Skin epidermis (tissue), 12 donors: ENCODE measurements around the gene LINGO4.

Experiments used
- H3K27ac ChIP-seq, 21 experiments: fragments of 200-600 bp; sonication (generic) in 11 of 21; one replicate each; pipeline ENCODE4 v1.5.0; 2020; ENCODE audit warnings: mild to moderate bottlenecking in 3 of 21, inconsistent platforms in 2 of 21, moderate library complexity in 2 of 21
- H3K4me3 ChIP-seq, 7 experiments: fragments of 200-600 bp; sonication (generic) in 2 of 7; one replicate each; pipeline ENCODE4 v1.5.0; 2020; ENCODE audit warnings: inconsistent platforms in 2 of 7, mild to moderate bottlenecking in 2 of 7, moderate library complexity in 1 of 7

Gene LINGO4

DNA sequence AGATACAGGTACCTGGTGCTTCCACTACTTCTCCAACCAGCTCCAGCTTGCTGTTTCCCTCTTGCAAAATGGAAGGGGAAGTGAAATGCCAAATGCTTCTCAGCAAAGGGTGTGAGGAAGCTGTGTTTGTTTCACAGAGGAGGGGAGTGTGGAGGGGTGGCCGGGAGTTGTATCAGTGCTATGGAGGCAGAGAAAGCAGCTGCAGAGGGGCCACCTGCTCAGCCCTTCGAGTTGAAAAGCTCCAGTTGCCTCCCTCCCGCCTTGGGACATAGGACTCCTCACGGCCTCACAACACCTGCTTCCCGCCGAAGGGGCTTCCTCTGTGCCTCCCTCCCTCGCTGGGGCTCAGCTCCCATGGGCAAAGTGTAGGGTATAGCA lies 12.1 kb upstream of the LINGO4 start:
- no peak overlapping the region for H3K4me3 ChIP-seq
- H3K27ac ChIP-seq: peak overlapping the region in 4 of 21 experiments; percentile 19 to 52 (median 34)

DNA sequence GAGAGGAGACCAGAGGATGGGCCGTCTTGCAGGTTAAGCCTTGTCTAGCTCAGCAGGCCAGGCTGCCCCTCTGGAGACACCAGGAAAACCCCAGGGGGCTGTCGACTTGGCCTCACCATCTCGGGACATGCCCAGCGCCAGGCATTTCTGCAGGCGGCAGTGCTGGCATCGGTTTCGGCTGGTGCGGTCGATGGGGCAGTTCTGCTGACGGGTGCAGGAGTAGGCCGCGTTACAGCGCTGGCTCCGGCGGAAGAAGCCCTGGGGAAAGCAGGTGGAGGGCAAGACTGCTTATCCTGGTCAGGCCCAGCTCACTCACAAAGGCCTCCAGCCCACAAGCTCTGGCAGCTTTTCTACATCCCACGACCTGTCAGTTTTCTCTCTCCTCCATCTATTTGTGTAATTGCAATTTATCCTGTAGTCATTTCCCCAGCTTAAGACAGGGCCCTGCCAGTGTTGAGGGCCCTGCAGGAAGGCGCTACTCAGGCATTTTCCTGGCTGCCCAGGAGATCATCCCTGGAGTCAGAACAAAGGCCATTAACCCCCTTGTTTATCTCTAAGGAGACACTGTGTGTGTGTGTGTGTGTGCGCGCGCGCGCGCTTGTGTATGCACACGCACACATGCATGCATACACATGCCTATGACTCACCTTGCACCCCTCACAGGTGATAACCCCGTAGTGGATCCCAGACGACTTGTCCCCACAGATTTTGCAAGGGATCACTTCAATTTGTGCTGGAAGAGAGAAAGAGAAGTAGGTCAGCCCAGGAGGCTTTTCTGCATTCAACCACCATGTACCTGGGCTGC lies 11.5 kb upstream of the LINGO4 start:
- H3K27ac ChIP-seq: peak overlapping the region in 5 of 21 experiments; percentile 4 to 73 (median 39)
- no peak overlapping the region for H3K4me3 ChIP-seq

DNA sequence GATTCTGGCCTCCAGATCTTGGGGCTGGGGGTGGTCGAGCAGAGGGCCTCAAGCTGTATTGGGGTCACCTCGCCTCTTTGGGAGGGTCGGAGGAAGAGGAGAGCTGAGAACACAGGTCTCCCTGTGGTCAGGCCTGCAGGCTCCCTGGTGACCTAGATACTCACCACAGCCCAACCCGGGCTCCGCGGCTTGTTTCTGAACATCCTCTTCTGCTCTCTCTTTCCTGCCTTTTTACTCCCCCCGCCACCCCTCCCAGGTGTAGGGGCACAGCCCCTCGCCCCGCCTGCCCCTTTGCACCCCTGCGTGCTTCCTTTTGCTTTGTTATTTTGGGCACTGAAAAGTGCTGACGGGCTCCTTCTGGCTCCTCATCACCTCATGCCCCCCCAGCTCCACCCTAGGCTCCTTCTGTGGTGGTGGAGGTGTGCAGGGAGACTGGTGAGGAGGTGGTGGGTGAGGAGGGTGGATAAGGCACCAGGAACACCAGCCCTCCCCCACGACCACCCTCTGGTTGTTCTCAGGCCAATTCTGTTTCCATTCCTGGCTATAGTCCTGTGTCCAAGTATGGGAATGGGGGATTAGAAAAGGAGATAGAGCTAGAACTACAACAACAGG lies 10.6 kb upstream of the LINGO4 start:
- H3K4me3 ChIP-seq: no peak overlapping the region
- H3K27ac ChIP-seq: peak overlapping the region in 6 of 21 experiments; percentile 4 to 73 (median 26)

DNA sequence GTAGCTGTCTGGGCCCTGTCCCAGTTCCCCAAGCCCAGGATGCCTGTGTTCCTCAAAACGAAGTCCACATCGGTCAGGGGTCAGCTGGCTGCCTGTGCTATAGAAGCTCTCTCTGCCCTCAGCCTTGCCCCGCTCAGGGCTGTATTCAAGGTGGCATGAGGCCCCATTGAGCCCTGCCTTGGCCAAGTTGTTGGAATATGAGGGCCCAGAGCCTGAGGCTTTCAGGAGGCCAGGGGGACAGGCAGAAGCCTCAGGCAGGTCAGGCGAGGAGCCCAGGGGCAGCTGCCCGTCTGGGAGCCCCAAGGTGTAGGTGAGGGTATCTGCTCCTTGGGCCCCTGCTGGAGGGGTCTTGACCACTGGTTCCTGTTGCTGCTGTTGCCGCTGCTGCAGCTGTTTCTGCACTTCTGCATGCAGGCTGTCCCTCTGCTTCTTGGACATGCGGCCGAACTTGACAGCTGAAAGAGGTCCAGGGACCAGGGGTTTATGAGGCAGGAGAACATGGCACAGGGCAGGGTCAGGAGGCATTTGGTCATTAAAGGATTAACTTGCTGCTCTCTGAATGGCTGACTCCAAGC lies 9.8 kb upstream of the LINGO4 start:
- Histone ChIP-seq H3K4me3 (no peak overlapping the region), H3K27ac (peak overlapping the region in 5 of 21 experiments; percentile 4 to 73 (median 42))

DNA sequence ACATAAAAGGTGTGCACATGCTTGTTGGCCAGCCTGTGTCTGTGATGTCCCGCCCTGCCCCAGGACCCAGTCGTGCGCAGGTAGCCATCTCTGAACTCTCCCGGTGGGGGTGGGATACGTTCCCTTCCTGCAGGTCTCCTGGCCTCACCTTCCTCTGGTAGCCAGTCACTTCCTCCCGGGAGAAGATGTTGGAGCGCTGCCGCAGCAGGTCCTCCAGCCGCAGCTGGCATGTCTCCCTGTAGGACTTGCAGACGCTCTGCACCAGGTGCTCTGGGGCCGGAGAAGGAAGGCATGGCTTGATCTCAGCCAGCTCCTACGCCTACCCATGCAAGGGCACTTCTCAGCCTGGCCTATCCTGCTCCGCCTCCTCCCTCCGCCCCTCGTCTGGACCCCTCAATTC lies 9.2 kb upstream of the LINGO4 start:
- Histone ChIP-seq H3K27ac (peak overlapping the region in 1 of 21 experiments; percentile 53), H3K4me3 (no peak overlapping the region)

DNA sequence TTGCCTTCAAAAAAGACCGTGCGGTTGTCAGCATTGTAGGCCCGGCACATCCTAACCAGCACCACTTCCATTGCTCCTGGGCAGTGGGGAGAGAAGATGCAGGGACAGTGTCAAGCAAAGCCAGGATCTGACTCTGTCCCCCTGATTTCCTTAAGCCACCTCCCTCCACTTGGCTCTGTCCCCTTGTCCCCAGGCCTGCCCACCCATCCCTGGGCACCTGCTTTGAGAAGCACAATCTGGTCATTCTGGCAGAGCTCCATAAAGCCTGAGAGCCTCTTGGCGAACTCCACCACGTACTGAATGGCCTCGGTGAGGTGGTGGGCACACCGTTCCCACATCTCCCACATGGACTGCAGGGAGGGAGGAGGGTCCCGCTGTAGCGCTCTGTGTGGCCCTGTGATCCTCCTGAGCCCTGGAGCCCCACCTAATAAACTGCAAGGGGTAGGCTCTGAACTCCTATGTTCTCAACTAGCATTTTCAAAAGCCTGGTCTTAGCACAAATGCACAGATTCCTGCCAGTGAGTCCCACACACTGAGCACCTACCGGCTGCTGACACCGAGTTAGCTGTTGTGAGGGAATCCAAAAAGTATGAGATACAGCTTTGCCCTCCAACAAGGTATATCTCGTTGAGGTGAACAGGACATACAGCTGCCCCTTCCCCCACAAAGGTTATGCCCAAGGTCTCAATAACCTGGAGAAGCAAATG lies 8.2 kb upstream of the LINGO4 start:
- Histone ChIP-seq H3K27ac (no peak overlapping the region), H3K4me3 (no peak overlapping the region)

DNA sequence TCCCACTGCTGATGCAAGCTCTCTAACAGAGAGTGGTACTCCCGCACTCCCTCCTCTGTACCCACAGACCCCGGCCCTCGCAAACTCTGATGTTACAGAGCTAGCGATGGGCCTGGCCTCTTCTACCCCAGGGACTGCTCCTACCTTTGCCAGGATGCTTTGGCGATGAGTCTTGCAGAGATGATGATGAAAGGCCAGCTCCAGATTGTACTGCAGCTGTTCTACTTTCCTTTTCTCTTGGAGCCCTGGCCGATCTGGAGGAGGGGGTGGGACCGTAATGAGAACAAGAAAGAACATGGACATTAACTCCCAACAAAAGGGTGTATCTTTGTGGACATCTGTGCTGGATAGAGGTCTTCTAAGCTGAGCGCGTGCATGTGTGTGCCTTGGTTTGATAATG lies 6.0 kb upstream of the LINGO4 start:
- no peak overlapping the region for H3K4me3 ChIP-seq
- H3K27ac ChIP-seq: no peak overlapping the region

DNA sequence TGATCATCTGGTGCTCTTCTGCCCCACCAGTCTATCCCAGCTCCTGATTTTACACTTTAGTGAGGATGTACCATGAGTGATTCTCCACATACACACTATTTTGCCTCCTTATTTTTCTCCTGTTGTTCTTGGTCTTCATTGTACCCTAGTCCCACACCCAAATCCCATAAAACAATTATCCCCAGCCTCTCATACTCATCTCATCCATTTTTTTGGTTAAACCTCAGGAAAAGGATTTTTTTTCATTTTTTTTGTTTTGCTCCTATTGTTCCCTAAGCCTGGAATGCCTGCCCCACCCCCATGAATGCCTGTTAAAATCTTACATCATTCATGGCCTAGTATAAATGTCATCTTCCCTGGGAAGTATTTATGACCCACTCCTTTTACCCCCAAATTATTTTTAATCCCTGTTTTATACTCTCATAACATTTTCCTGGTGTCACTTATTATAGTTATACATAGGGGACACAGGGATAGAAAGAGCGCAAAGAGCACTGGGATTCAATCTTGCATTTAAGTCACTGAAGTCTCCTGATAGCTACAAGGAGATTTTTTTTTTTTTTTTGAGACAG lies 4.9 kb upstream of the LINGO4 start:
- Histone ChIP-seq H3K27ac (no peak overlapping the region), H3K4me3 (no peak overlapping the region)

DNA sequence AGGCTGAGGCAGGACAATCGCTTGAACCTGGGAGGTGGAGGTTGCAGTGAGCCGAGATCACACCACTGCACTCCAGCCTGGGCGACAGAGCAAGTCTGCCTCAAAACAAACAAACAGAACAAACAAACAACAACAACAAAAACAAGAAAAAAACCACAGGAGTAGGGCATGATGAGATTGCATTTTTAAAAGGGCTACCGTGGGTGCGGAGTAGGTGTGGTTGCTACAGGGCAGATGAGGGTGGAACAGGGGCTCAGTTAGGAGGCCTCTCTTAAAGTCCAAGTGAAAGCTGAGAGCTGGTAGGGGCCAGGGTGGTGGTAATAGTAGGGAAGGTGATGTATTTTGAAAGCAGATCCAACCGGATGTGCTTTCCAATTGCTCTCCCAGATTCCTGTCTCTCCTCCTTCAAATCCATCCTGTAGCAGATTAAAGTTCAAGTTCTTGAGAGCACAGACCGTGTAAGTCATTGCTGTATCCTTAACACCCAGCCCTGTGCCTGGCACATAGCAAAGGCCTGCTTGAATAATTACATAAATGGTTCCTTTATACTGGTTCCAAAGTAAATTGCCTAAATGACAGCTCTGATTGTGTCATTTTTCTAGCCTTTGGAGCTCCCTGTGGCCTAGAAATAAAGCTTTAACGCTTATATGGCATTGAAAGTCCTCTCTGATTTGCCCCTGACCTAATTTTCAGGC lies 4.2 kb upstream of the LINGO4 start:
- H3K27ac ChIP-seq: no peak overlapping the region

DNA sequence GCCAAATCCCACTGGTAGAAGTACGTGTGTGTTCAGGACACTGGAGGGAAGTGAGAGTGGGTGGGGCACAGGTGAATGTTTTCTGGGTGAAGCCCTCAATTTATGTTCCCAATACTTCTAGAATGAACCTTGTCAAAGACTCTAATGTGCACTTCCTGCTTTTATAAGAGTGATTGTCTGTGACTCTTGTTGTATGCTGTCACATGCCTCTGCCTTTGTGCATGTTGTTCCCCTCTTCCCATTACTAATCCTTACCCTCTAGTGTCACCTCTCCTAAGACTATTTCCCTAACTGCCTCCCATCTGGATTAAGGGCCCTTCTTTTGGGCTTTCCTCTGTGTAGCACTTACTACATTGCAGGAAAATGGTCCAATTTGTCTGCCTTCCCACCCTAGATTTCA lies 2.5 kb upstream of the LINGO4 start:
- H3K4me3 ChIP-seq: no peak overlapping the region
- no peak overlapping the region for H3K27ac ChIP-seq

More for the DNA sequence above, 4.2 kb upstream of the LINGO4 start:
- no peak overlapping the region for H3K4me3 ChIP-seq

DNA sequence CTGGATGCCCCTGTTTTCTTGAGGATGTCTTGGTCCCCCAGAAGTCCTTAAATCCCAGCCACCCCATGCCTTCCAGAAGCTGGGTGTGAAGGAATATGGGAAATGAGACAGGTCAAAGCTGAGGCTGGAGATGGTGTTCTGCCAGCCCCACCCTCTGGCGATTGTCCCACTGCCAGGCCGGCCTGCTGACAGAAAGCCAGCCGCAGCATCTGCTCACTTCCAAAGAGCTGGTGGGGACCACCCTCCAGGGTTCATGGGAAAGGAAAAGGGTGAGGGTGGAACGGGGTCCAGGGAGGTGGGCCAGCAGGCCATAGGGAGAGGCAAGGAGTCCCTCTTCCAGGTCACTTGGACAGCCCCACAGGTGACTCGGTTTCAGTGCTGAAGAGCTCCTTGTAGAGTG lies 1.9 kb upstream of the LINGO4 start:
- no peak overlapping the region for H3K27ac ChIP-seq
- H3K4me3 ChIP-seq: no peak overlapping the region

DNA sequence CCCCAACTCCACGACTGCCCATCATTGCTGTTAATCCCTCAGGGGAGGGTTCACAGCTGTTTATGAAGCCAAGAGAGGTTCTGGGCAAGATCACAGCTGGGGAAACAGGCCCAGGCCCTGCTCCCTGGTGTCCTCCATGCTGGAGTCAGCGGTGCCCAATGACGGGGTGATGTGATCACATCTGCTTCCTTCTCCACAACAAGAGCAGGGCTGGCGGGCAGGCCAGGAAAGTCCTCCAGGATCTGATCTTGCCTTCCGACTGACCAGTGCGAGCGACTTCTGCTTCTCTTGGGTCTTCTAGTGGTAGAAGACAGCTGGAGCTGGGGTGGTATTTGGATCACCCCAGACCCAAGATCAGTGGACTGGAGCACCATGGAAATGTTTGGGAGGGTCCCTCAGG lies 951 bp upstream of the LINGO4 start:
- no peak overlapping the region for H3K27ac ChIP-seq

DNA sequence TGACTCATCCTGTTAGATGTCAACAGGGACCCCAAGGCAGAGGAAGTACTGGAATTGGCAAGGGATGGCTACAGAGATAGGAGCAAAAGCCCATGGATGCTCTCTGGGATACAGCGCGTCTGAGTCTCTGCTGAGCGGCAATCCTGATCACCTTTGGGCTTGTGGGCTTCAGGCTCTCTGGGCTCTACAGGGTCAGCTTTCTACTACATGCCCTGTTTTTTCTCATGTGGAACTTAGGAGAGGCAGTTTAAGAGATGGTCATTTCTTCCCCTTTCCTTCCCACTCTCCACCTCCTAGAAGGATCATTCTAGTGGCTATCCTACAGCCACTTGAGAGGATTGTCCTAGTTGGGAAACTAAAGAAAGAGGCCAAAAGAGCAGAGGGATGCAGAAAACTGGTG lies 1.3 kb downstream of the LINGO4 start:
- Histone ChIP-seq H3K4me3 (no peak overlapping the region), H3K27ac (no peak overlapping the region)

More for the DNA sequence above, 951 bp upstream of the LINGO4 start:
- H3K4me3 ChIP-seq: no peak overlapping the region

DNA sequence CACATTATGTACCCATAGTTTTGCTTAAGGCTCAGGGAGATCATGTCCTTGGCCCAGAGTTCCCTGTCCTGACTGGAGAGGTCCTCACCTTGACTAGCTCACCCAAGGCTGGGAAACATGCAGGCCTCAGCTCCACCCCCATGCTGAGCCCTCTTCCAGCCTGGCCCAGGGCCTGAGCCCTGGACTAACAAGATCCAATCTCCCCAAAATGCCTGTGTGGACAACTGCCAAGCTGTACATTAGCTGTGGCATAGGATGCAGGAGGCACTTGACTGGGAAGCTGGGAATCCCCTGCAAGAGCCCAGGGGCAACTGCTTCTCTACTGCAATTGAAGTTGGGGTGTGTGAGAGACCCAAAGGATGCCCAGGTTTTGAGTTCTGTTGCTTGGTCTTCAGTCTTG lies 2.1 kb downstream of the LINGO4 start:
- Histone ChIP-seq H3K27ac (no peak overlapping the region), H3K4me3 (no peak overlapping the region)

DNA sequence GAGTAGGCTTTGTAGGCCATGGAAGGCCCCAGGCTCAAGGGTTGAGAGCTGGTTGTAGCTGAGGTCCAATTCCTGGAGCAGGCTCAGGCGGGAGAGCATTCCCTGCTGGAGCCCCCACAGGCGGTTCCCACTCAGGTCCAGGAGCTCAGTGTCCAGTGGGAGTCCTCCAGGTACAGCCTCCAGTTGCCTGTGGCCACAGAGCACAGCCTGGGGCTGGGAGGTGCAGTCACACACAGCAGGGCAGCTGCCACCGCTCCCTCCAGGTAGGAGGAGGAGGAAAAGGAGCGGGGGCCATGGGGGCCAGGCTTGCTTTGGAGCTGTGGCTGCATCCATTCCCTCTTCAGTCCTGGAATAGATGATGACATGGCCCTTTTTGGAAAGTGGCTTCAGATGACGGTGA lies 2.8 kb downstream of the LINGO4 start:
- Histone ChIP-seq H3K4me3 (no peak overlapping the region), H3K27ac (no peak overlapping the region)

DNA sequence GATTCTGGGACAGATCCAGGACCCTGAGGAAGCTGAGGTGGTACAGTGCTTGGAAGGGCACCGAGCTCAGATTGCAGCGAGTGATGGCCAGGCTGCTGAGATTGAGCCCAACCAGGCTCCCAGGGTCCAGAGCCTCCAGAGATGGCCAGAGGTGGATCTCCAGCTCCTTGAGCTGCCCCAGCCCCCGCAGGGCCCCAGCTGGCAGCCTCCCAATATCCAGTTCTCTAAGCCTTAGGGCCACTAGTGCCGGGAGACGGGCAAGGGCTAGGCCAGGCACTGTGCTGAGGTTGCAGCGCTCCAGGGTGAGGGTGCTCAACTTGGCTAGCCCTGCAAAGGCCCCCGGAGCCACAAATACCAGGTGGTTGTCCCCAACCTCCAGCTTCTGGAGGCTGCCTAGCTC lies 3.4 kb downstream of the LINGO4 start:
- H3K27ac ChIP-seq: no peak overlapping the region
- no peak overlapping the region for H3K4me3 ChIP-seq

DNA sequence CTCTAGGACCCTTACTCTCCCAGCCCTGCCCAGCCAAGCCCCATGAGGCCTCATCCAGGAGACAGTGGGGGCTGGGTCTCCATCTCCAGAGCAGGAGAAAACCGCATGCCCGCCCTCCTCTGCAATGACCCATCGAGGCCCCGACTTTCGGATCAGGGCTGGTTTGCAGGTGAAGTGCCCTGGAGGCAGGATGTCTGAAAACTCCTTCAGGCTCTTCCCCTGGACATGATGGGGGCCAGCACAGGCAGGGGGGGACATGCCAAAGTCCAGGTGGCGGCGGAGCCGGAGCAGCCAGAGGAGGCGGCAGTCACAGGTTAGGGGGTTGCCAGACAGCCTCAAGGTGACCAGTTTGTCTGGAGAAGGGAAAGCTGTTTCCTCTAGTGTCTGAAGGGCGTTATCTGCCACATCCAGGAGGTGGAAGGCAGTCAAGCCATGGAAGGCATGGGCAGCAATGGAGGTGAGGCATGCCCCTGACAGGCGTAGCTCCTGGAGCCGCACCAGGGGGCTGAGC lies 3.9 kb downstream of the LINGO4 start:
- H3K27ac ChIP-seq: no peak overlapping the region
- H3K4me3 ChIP-seq: no peak overlapping the region

DNA sequence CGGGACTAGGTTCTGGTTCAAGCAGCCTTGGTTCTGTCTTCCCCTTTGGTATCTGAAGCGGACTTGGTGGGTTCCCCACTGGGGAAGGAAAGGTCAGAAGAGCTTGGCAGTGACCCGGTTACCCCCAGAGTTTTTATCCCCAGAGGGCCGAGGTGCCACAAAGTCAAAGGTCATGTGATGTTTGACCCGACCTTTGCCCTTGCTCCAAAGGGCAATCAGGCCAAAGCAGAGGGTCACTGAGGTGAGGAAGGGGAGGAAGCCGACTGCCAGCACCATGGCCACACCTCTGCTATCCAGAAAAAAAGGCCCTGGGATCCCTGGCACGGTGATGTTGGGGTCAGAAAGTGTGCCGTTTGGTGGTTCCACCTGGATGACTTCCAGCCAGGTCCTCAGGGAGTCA lies 4.4 kb downstream of the LINGO4 start:
- H3K4me3 ChIP-seq: no peak overlapping the region
- no peak overlapping the region for H3K27ac ChIP-seq

DNA sequence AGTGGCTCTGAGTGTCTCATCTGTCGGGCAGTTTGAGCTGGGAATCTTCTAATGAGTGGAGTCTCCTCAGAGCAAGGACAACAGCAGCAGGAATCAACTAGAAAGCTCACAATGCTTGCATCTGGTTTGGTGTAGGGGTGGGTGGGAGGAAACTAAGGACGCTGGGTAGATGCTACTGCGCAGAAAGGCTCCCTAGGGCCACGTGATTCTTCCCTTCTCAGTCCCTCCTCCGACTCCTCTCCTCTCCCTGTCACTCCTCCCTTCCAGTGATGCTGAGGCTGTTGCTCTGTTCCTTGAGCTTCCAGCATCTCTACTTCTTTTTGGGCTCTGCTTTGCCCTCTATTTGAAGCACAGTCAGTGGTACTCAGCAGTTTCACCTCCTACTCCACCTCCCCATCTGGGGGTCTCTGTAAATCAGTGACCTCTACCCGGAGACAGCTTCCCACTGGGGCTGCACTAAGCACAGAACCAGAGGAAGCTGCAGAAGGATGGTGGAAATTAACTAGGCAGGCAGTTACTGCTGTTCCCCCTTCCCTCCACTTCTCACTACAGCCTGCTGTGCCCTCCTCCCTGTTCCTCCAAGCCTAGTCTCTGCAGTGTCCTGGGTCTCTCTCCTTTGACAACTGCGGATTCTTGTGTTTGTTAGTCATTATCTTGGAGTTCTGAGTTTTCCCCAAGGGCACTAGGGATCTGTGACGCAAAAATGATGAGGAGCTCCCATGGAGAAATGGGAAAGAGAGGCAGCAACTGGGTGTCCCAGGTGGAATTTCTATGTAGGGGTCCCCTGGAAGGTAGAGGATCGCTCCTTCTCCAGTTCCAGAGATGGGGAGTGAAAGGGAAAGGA lies 5.8 kb downstream of the LINGO4 start:
- no peak overlapping the region for H3K4me3 ChIP-seq
- no peak overlapping the region for H3K27ac ChIP-seq
